Hepatocyte (in vitro differentiated cells): ENCODE data around the gene PEAR1. TPM values are rescaled to one million over a fixed set of nuclear protein-coding genes. Genes with fewer than 3 reads are reported as not detected.

Source experiments
- DNase-seq: peaks from one replicate; pipeline ENCODE4 v3.0.0-alpha.2; 2016; ENCODE audit warnings: low spot score
- H2AFZ ChIP-seq: fragments of 200-600 bp; sonication (generic); 2 replicates; pipeline ENCODE4 v1.6.0; 2016; ENCODE audit warnings: antibody characterized with exemption, mild to moderate bottlenecking
- H3K27ac ChIP-seq: fragments of 200-600 bp; sonication (generic); 2 replicates; pipeline ENCODE4 v1.5.1; 2016; ENCODE audit warnings: mild to moderate bottlenecking
- H3K27me3 ChIP-seq: fragments of 200-600 bp; sonication (generic); 2 replicates; pipeline ENCODE4 v1.6.1; 2016
- H3K36me3 ChIP-seq: fragments of 200-600 bp; sonication (generic); replicated peaks from 2 replicates; pipeline ENCODE4 v1.5.1; 2016; ENCODE audit warnings: low read depth; ENCODE audit not compliant: insufficient read depth
- H3K4me1 ChIP-seq: fragments of 200-600 bp; sonication (generic); 2 replicates; pipeline ENCODE4 v1.5.1; 2016; ENCODE audit warnings: mild to moderate bottlenecking, moderate library complexity; ENCODE audit not compliant: insufficient read depth
- H3K4me2 ChIP-seq: fragments of 200-600 bp; sonication (generic); 2 replicates; pipeline ENCODE4 v1.6.0; 2016
- H3K4me3 ChIP-seq: fragments of 200-600 bp; sonication (generic); 2 replicates; pipeline ENCODE4 v1.5.1; 2016; ENCODE audit warnings: mild to moderate bottlenecking
- H3K79me2 ChIP-seq: fragments of 200-600 bp; sonication (generic); 2 replicates; pipeline ENCODE4 v1.6.0; 2017; ENCODE audit warnings: mild to moderate bottlenecking
- H3K9me2 ChIP-seq: fragments of 200-600 bp; sonication (generic); replicated peaks from 2 replicates; pipeline ENCODE4 v1.6.0; 2017; ENCODE audit warnings: mild to moderate bottlenecking; ENCODE audit not compliant: insufficient read depth
- H3K9me3 ChIP-seq: fragments of 200-600 bp; sonication (generic); 2 replicates; pipeline ENCODE4 v1.5.1; 2016; ENCODE audit warnings: low read depth, mild to moderate bottlenecking
- H4K20me1 ChIP-seq: fragments of 200-600 bp; sonication (generic); 2 replicates; pipeline ENCODE4 v1.6.0; 2016; ENCODE audit warnings: mild to moderate bottlenecking; ENCODE audit not compliant: insufficient read depth, poor library complexity, severe bottlenecking
- EZH2 ChIP-seq: fragments of 200-600 bp; sonication (generic); IDR thresholded peaks from 2 replicates; pipeline ENCODE4 v1.6.1; 2016; ENCODE audit warnings: antibody characterized with exemption, mild to moderate bottlenecking, borderline replicate concordance
- EZH2phosphoT487 ChIP-seq: fragments of 200-600 bp; sonication (generic); IDR thresholded peaks from one replicate; pipeline ENCODE4 v1.6.1; 2018; ENCODE audit warnings: antibody characterized with exemption, mild to moderate bottlenecking, low read depth, moderate library complexity; ENCODE audit not compliant: unreplicated experiment, severe bottlenecking
- WGBS: methylation state at CpG from one replicate; pipeline ENCODE4 v1.1.6; 2016; ENCODE audit warnings: low lambda C conversion rate; ENCODE audit errors: missing lambda C conversion rate; 5-methylcytosine and 5-hydroxymethylcytosine counted together
- polyA plus RNA-seq: library from polyadenylated mRNA; unstranded; fragments of >200 nt; fragmentation: Nextera tagmentation; extraction: Ambion mirVana; gene quantifications from 2 replicates; pipeline ENCODE4 v1.2.1, GENCODE V29; 2016
- total RNA-seq: library from RNA; depleted of rRNA; stranded (reverse); fragments of >200 nt; gene quantifications from 2 replicates; pipeline ENCODE4 v1.2.3, GENCODE V29; 2014
- TF ChIP-seq, protein P1 (sequence below): fragments of 200-600 bp; sonication (generic); IDR thresholded peaks from 2 replicates; pipeline ENCODE4 v1.5.1; 2016; ENCODE audit warnings: antibody characterized with exemption, mild to moderate bottlenecking; ENCODE audit not compliant: poor library complexity

Gene PEAR1, protein sequence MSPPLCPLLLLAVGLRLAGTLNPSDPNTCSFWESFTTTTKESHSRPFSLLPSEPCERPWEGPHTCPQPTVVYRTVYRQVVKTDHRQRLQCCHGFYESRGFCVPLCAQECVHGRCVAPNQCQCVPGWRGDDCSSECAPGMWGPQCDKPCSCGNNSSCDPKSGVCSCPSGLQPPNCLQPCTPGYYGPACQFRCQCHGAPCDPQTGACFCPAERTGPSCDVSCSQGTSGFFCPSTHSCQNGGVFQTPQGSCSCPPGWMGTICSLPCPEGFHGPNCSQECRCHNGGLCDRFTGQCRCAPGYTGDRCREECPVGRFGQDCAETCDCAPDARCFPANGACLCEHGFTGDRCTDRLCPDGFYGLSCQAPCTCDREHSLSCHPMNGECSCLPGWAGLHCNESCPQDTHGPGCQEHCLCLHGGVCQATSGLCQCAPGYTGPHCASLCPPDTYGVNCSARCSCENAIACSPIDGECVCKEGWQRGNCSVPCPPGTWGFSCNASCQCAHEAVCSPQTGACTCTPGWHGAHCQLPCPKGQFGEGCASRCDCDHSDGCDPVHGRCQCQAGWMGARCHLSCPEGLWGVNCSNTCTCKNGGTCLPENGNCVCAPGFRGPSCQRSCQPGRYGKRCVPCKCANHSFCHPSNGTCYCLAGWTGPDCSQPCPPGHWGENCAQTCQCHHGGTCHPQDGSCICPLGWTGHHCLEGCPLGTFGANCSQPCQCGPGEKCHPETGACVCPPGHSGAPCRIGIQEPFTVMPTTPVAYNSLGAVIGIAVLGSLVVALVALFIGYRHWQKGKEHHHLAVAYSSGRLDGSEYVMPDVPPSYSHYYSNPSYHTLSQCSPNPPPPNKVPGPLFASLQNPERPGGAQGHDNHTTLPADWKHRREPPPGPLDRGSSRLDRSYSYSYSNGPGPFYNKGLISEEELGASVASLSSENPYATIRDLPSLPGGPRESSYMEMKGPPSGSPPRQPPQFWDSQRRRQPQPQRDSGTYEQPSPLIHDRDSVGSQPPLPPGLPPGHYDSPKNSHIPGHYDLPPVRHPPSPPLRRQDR
- 5.3 and 6.1 TPM in 2 replicates for total RNA-seq
- polyA plus RNA-seq = 6.3 and 7.3 TPM in 2 replicates

DNA sequence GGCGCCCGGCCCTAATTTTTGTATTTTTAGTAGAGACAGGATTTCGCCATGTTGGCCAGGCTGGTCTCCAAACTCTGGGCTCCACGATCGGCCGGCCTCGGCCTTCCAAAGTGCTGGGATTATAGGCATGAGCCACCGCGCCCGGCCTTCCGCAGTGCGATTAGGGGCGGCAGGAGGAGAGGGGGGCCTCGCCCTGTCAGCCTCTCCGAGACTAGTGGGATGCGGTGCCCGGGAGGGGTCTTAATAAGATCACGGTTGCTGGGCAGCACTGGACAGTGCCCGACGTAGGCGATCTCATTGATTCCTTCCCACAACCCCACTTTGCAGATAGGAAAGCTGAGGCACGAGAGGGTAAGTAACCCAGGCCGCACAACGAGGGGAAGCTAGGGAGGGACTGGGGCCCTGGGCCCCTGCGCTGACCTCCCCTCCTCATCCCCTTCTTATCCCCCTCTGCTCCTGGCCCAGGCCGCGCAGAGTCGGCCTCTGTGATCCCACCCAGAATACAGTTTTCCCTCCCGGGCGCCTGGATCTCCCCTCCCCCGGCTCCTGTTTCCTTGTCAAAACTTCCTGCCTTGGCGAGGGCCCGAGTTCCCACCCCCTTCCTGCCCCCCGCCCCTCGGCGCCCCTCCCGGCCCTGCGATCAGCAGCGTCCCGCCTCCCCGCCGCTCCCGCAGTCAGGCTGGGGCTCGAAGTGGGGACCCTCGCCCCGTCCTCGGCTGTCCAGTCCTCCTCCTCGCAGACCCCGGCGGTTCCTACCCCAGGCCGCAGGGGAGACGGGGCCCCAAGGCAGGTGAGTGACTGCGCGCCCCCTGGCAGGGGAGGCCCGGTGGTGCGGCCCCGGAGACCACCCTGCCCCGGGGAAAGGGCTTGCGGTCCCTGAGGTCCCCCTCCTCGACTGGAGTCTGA lies at the start of gene PEAR1:
PEAR1 (plus strand) TSS at position 671 of the 906 bp plus-strand sequence. CDS start 10,209 bp downstream, outside the sequence.
- Histone ChIP-seq H3K9me3 (no peaks in the 10 kb centered on the region), H3K36me3 (no peaks in the 10 kb centered on the region), H3K27me3 (peaks cover 24% of the 10 kb centered on the region), H3K4me2 (peak within 1 kb of the TSS; percentile 84), H2AFZ (no peak within 1 kb of the TSS), H3K79me2 (no peaks in the 10 kb centered on the region), H3K4me3 (no peak within 1 kb of the TSS), H3K27ac (peak within 1 kb of the TSS; percentile 76), H4K20me1 (no peaks in the 10 kb centered on the region), H3K9me2 (no peaks in the 10 kb centered on the region), H3K4me1 (peaks cover 5% of the 10 kb centered on the region)
- peak; percentile 47 for DNase-seq
- WGBS = 12% methylated on average over 40 of the region's 60 CpGs
- TF ChIP-seq, protein P1, sequence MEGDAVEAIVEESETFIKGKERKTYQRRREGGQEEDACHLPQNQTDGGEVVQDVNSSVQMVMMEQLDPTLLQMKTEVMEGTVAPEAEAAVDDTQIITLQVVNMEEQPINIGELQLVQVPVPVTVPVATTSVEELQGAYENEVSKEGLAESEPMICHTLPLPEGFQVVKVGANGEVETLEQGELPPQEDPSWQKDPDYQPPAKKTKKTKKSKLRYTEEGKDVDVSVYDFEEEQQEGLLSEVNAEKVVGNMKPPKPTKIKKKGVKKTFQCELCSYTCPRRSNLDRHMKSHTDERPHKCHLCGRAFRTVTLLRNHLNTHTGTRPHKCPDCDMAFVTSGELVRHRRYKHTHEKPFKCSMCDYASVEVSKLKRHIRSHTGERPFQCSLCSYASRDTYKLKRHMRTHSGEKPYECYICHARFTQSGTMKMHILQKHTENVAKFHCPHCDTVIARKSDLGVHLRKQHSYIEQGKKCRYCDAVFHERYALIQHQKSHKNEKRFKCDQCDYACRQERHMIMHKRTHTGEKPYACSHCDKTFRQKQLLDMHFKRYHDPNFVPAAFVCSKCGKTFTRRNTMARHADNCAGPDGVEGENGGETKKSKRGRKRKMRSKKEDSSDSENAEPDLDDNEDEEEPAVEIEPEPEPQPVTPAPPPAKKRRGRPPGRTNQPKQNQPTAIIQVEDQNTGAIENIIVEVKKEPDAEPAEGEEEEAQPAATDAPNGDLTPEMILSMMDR = peak; percentile 7
- TF ChIP-seq EZH2 (peak; percentile 62), EZH2phosphoT487 (no peak)

DNA sequence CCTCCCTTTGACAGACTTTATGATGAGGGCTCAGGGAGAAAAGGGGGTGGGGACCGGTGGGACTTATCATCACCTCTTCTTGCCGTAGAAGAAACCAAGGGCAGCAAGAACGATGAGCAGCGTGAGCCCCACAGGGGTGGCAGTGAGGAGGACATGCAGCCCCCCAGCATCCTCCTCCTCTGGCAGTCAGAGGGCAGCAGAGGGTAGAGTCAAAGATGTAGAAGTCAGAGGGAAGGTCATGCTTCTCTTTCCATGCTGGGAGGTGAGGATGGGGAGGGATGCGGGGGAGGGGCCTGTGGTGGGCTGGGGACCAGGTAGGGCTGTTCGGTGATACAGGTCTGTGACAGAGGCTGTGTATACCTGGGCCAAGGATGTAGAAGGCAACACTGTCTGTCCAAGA lies 49.4 kb upstream of the PEAR1 start:
- Histone ChIP-seq H3K4me2 (no peak overlapping the region), H3K9me3 (no peaks in the 10 kb centered on the region), H3K9me2 (no peaks in the 10 kb centered on the region), H3K27ac (no peak overlapping the region), H2AFZ (no peak overlapping the region), H3K79me2 (no peaks in the 10 kb centered on the region), H4K20me1 (no peaks in the 10 kb centered on the region), H3K27me3 (peaks cover 68% of the 10 kb centered on the region), H3K36me3 (no peaks in the 10 kb centered on the region), H3K4me1 (no peaks in the 10 kb centered on the region), H3K4me3 (no peak overlapping the region)
- WGBS = 67% methylated on average over 6 of the region's 6 CpGs
- TF ChIP-seq, protein P1 = no peak
- TF ChIP-seq EZH2phosphoT487 = no peak
- TF ChIP-seq EZH2 = no peak
- no peak for DNase-seq

DNA sequence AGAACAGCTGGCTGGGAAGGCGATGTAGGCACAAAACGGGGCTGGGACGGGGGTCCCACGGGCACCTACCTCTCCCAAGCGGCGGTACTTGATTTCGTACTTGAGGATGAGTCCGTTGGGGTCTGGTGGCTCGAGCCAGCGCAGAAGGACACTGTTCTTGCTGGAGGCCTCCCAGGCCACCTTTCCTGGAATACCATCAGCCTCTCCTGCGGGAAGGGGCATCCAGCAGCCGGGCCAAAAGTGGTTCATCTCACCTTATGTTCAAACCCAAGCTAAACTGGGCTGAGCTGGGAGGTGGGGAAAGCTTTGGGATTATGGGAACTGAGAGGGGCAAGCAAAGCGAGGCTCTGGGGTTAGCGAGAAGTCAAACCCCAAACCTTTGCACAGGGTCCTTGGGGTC lies 48.9 kb upstream of the PEAR1 start:
- no peaks in the 10 kb centered on the region for H3K9me2 ChIP-seq
- DNase-seq = no peak
- H3K4me2 ChIP-seq = peak overlapping the region; percentile 46
- TF ChIP-seq, protein P1 = no peak
- TF ChIP-seq EZH2 = no peak
- TF ChIP-seq EZH2phosphoT487 = no peak
- no peak overlapping the region for H3K27ac ChIP-seq
- no peaks in the 10 kb centered on the region for H3K4me1 ChIP-seq
- H4K20me1 ChIP-seq = no peaks in the 10 kb centered on the region
- H3K79me2 ChIP-seq = no peaks in the 10 kb centered on the region
- no peak overlapping the region for H3K4me3 ChIP-seq
- no peaks in the 10 kb centered on the region for H3K36me3 ChIP-seq
- H3K9me3 ChIP-seq = no peaks in the 10 kb centered on the region
- WGBS = 61% methylated on average over 10 of the region's 14 CpGs
- no peak overlapping the region for H2AFZ ChIP-seq
- peaks cover 69% of the 10 kb centered on the region for H3K27me3 ChIP-seq
